Fibroblast of skin of right biceps (primary cell): ENCODE data around the gene NPR2.

Experiments used
- DNase-seq: peaks from one replicate; pipeline ENCODE4 v3.0.0-alpha.2; 2013

Gene NPR2

DNA sequence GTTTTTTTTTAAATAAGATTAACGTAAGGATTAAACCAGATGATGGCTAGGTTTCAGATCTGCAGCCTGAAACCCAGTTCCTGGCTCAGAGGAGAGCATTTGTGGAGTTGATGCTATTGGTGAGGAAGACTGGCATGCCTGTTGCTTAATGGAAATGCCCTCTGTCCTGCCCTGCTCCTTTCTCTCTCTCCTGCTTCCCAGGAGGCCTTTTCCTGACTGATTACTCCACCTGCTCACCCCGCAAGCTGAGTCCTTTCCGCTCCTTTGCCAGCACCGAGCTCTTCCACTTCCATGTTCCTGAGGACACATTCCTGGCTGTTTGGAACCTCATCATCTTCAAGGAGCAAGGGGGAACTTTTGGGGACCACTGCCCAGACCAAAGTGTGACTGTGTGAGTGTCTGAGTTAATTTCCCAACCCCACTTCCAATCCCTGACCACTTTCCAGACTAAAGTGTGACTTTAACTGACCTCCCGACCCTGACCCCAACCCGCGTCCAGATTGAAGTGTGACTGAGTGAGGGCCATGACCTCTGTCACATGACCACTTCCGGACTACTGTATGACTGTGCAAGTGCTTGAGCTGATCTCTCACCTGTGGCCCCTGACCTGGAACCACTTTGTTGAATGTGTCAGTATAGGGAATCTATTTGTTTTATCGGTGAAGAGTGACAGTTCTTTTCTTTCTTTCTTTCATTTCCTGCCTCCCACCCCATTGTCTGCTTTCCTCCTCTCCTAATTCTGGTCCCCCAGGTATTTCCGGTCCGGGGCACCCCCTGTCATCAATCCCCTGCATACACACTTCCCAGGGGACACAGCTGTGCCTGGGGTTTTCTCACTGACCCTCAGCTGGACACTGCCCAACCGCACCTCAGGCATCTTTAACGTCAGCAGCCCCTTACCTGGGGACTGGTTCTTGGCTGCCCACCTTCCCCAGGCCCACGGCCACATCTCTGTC lies 43.1 kb downstream of the NPR2 start:
- no peak for DNase-seq

DNA sequence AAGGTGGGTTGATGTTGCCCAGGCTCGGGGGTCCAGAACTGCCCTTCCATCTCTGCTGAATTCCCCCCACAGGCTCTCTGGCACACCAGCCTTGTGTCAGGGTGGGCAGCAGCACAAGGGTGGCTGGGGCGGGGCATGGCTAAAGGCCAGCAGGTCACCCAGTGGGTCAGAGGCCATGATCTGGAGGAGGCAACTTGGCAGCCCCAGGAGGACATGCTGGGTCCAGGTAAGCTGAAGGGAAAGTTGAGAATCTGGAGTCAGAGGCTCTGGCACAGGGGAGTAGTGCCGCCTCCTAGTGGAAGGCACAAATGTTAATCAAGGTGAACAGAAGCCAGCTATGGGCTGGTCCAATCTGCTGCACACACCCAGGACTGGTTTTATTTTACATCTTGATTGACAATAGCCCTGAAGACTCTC lies 43.8 kb downstream of the NPR2 start:
- DNase-seq, result no peak

DNA sequence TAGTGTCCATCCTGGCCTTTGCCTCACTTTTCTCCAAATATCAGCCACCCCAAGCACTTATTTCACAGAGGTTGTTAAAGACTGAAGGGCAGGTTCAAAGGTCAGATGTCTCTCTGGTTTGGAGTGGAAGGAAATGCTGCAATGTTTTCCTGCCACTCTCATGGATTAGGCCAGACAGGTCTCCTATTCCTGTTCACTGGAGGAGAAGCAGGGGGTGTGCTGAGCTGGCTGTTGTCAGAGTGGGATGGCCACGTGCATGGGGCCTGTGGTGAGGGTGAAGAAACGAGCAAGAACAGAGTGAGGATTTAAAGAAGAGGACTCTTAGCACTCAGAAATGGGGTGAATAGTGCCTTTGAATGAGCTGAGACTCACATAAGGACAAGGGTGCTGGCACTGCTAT lies 44.4 kb downstream of the NPR2 start:
- no peak for DNase-seq

DNA sequence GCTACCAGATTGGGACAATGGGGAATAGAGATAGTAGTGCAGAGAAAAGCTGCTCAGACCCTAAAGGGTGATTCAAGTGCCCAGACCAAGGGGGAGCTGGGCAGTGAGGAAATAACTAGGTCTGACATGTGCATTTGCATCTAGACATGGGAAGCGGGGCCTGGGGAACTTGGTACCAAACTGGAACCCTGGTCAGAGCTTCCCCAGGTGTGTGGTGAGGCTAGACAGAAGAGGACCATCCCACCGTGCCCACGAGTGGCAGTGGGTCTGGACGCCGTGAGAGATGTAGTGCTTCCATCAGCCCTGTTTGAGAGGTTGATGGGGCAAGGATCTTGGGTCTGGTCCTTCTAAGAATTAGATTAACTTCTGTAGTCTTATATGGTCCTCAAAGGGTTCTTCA lies 45.2 kb downstream of the NPR2 start:
- DNase-seq, result no peak

DNA sequence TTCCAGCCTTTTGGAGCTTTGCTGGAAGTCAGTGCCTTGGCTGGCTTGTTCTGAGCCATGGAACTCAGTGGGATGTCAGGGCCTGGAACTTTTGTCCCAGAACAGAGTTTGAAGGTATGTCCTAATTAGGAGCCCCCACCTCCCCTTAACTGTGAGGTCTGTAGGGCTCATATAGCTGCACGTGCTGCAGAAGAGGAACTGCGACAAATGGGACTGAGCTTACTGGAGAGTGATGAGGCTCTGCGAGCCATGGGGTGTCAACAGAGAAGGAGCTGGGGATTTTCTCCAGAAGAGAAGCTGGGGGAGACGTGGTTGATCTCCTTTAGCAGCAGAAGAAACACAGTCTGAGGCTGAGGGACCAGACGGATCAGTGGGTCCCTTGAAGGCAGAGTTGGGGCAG lies 48.5 kb downstream of the NPR2 start:
- DNase-seq, result no peak

DNA sequence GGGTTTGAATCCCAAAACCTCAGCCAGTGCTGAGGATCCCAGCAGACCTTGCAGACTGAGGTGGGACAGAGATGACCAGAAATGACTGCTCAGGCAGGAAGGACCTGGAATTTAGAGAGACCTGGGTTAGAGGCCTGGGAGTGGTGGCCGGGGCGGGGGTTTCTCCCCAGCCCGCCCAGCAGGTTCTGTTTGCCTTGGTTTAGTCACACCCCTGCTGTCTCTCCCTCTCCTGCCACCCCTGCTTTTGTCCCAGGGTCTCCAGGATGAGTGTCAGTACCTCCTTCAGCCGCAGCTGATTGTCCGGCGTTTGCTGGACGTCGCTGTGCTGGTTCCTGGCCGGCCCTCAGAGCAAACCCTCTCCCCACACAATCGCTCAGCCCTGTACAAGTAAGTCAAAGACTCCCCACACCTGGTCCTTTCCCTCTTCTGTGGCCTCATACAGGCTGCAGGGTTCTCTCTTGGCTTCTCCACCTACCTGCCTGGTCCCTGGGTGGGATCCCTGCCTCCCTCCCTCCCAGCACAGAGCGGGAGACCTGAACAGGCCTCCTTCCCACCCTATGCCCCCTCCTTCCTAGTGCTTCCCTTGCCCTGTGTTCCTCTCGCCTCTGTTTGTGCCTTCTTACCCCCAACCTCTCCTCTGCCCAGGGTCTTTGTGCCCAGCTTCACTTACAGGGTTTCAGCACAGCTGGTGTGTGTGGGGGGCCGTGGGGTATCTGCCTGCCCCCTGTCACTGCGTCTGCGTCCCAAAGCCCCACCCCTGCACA lies 49.7 kb downstream of the NPR2 start:
- no peak for DNase-seq

DNA sequence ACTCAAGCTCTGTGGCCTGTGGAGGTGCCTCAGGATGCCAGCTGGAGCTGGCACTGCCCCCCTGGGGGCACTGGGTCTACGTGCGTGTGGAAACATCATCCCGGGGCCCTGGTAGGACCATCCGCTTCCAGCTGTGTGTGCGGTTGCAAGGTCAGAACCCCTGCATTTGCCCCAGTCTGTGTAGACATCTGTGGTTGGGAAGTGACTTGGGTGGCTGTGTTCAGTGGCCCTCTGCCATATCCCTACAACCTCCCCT lies 50.2 kb downstream of the NPR2 start:
- DNase-seq, result no peak

DNA sequence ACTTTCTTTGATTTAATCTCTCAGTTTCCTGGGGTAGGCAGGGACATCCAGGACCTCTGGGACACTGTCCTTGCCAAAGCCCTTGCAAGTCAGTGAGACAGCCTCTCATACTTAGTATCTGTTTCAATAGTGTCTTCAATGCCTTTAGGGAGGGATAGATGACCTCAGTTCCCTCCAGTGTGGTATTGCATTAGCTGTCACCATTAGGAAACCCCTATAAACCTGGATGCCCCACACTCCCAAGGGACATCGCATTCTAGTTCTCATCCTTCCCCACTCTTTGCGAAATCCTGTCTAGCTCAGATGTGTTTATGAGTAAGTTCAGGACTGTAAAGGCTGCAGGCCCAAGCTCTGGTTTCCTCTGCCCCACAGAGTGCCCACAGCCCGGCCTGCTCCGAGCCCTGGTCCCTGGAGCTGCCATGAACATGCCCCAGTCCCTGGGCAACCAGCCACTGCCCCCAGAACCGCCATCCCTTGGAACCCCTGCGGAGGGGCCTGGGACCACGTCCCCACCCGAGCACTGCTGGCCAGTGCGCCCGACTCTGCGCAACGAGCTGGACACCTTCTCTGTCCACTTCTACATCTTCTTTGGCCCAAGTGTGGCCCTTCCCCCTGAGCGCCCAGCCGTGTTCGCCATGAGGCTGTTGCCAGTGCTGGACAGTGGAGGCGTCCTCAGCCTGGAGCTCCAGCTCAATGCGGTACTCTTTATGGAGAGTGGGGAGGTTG lies 50.8 kb downstream of the NPR2 start:
- DNase-seq, result no peak

DNA sequence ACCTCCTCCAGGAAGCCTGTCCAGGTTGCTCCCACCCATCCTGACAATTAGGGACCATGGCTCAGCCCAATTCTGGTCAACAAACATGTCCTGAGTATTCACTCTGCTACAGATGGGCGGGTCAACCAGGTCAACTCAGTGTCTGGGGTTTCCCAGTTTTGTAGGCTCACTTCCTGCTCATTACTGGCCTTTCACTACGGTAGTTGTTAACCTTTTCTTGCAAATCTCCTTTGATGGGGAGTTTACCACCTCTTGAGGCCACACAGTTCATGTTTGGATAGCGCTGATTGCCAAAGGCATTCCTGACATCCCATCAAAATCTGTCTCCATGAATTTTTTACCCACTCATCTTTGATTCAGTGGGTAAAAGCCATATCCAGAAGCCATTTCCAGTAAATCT lies 51.4 kb downstream of the NPR2 start:
- no peak for DNase-seq

DNA sequence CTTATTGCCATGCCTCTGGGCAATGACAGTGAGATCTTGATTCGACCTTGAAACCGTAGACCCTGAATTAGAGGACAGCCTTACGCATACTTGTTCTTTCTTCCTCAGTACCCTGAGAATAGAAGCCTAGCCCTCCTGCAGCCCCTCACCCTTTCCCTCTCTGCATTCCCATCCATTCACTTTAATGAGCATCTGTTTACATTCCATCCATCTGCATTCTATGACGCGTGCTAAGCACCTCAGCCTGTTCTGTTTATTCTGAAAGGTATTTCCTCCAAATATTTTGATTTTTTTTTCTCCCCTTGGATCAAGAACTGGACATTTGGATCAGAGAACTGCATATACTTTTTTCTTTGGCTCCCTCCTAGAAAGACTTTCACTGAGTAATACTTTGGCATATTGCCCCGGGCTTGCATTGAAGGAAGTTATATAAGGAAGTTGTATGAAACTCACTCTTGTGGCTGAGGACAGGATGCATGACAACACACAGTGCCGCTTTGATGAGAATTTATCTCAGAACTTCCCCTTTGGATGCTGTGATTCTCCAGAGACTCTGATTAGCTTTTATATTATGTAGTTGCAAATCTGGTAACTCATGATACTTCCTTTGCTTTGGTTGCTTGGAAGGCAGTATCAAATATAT lies 53.4 kb downstream of the NPR2 start:
- DNase-seq, result peak; percentile 94

DNA sequence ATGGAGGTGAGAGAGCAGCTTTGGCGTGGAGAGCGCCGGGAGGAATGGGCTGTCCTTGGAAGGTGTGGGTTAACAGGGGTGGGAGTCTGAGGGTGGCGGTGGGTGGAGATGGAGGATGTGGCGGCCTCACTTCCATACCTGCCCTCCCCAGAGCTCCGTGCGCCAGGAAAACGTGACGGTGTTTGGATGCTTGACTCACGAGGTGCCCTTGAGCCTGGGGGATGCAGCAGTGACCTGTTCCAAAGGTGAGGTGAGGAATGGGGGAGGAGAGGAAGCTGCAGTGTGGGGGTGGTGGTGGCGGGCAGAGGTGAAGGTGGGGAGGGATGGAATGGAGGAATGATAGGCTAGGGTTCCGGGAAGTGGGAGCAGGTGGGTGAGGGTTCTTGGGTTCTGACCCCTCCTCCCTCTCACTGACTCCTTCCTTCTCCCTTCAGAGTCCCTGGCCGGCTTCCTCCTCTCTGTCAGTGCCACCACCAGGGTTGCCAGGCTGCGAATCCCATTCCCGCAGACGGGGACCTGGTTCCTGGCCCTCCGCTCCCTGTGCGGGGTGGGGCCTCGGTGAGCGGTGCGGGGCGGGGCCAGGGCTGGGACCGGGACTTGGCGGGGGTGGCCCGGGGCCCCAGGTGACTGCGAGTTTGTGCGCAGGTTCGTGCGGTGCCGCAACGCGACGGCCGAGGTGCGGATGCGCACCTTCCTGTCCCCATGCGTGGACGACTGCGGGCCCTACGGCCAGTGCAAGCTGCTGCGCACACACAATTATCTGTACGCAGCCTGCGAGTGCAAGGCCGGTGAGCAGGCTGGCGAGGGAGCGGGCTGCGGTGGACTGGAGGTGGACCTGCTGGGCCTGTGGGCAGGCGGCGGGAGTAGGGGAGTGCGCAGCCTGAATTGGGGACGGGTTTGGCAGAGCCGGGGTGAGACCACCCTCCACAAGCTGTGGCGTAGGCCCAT lies 54.7 kb downstream of the NPR2 start:
- no peak for DNase-seq

DNA sequence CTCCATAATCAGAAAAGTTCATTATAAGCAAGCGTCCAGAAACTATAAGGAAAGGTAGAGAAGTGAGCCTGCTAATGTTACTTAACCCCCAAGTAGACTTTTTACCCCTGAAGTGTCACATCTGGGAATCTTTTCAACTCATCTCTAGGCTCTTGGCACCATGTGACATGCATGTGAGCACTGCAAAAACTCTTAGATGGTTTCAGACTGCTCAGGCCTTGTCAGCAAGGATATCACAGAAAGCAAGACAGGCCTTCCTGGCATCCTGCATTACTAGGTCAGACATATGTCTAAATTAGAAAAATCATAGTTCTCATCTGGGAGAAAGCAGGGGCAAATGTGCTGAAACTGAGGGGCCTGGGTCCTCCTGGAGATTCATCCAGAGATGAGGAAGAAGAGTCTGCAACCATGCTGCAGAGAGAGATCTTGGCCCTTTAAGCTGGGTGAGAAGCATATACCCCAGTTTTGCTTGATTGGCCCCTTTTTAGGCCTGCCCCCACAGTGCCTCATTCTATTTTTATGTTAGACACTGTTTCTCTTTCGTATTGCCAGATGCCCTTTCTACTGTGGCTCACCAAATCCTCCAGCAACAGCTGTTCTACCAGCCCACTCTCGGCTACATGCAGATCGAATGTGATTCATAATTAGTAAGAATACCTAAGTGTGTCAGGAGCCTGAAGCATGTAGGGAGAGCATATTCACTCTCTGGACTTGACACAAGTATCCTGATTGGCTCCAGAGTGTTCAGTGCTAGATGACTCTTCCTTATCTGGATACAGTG lies 56.6 kb downstream of the NPR2 start:
- peak; percentile 86 for DNase-seq

DNA sequence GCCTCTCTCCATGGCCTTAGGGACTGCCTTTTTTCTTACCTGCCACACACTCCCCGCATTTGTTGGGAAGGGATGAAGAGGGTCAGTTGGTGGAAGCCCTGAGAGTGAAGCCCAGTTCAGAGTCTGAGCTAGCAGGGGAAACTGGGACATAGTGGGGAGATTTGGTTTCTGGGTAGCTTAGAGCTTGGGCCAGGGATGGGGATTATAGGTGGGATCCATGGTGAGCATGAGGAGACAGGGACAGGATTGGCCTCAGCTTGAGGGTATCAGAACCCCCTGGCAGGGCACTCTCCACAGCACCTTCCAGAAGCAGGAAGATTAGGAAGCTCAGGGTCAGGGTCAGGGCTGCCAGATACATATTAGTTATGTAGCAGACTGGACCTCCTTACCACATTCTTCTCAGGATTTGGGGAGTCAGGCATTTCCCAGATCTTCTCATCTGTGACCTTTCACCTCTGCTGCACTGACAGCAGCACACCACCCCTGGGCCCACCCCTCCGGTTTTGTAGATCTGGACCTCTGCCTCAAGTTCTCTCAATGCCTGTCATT lies 61.0 kb downstream of the NPR2 start:
- DNase-seq, result no peak

DNA sequence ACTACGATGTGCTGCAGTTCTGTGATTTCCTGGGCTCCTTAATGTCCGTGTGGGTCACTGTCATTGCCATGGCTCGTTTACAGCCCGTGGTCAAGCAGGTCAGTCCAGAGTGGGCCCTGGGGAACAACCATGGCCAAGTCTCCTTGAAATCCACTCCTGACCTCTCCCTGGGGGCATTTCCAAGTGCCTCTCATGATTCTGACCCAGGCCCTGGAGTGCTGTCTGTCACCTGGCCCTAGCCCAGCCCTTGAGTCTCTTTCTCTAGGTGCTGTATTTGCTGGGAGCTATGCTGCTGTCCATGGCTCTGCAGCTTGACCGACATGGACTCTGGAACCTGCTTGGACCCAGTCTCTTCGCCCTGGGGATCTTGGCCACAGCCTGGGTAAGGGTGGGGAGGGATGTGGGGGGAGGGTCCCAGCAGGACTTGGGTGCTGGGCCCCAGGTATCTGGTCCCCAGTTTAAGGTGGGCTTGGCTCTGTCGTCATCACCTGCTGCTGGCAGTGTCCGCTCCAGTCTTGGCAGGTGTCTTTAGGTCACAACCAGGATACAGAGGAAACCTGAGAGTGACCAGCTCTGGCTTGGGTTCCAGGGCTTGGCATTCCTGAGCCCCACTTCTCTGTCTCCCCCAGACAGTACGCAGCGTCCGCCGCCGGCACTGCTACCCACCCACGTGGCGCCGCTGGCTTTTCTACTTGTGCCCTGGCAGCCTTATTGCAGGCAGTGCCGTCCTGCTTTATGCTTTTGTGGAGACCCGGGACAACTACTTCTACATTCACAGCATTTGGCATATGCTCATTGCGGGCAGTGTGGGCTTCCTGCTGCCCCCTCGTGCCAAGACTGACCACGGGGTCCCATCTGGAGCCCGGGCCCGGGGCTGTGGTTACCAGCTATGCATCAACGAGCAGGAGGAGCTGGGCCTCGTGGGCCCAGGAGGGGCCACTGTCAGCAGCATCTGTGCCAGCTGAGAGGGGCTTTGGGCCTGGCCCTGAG lies 61.8 kb downstream of the NPR2 start:
- DNase-seq, result no peak

DNA sequence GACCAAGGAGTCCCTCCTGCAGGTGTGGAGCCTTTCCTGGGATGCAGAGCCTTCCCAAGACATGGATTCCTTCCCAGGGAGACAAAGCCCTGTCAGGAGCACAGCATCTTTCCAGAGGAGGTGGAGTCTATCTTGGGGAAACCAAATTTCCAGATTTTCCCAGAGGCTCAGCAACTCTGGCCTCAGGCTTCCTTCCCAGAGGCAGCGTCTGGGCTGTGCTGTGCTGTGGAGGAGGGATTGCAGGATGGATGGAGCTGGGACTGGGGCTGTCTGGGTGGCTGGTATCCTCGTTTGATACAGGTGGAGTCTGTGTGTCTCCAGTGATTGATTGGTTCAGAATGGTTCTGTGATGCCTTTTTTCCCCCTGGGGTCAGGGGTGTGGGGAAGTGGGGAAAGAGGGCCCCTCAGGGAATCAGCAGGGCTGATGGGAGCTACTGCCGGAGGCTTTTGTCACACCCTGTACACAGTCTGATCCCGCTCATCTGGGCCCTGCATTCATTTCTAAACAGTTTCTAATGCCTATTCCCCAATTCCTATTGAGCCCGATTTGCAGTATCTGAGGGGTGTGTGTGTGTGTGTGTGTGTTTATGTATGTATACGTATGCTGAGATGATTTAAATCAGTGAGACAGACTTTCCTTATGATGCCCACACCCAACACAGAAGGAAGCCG lies 62.8 kb downstream of the NPR2 start:
- no peak for DNase-seq

DNA sequence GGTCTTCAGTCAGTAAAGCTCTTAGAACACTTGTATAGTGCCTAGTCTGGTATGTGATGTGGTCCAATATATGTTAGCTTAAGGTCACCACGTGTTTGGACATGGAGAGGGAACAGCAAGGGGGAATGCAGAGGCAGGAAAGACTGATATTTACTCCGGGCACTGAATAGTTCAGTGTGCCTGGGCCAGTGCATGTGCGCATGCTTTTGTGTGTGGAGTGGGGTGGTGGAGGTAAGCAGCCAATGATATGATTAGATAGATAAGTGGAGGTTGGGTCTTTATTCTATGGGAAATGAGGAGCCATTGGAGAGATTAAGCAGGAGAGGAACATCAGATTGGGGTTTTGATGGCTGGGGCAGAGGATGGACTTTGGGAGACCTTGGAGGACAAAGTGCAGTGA lies 64.8 kb downstream of the NPR2 start:
- DNase-seq, result no peak

DNA sequence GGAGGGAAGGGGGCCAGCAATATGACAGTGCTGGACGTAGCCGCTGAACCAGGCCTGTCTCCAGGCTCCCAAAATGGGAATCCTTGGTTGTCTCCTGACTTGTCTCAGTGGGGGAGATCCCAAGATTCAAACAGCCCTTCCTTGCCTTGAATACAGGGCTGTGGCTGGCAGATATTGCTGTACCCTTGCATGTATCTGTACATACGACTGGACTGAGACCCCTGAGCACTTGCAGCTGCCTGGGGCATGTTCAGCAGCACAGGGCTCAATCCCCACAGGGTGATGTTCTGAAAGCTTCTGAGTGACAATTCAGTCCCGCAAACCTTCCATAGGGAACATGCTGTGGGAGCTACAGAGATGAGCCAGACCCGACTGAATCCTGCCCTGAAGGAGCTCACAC lies 65.5 kb downstream of the NPR2 start:
- DNase-seq, result no peak

DNA sequence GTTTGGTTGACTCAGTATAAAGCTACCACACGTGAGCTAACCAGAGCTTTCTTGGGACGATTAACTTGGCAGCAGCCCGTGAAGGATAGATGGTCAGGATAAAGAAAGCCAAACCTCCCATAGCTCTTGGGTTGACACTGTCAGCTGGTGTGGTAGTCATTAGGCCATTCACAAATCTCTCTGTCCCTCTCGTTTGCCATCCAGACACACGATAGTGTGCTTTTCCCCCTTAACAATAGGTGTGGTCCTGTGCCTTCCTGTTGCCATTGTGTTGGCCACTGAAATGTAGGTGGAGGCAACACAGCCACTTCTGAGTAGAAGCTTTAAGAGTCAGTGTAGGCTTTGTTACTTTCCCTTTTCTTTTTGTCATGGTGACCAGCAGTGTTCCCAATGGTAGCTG lies 67.1 kb downstream of the NPR2 start:
- DNase-seq, result no peak
